ENCODE measurements around the gene ARL2. TPM values are rescaled to one million over a fixed set of nuclear protein-coding genes. Genes with fewer than 3 reads are reported as not detected.

ARL2 gene
- total RNA-seq, 1 experiment from 2014 or later, result 203 TPM

DNA sequence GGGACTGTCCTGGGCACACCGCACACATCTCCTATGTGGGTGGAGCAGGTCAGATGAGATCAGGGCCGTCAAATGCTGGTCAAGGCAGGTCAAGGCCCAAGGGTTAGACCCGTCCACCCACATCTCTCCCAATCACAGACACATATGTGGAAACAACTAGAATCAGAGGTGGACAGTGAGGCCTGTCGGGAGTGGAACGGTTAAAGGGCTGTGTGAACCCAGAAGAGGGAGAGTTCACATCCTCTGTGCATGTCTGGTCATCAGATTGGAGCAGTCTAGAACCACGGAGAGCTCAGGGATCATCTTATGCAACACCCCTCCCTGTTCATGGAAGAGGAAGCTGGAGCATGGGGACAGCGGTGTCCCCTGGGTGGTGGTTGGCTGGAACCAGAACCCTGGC lies 5.9 kb downstream of the ARL2 start:
- H3K36me3 Mint-ChIP-seq (ENCODE audit: insufficient read depth in 1 of 3, low read depth in 3 of 3), result peaks cover 21 to 64% (median 52%) of the 10 kb centered on the region in 3 experiments
- H3K4ac ChIP-seq (ENCODE audit: low read depth, low read length), result no peak overlapping the region
- no peak overlapping the region for H3K23ac ChIP-seq (ENCODE audit: insufficient read length, low read depth, low read length)
- no peak overlapping the region for H2BK120ac ChIP-seq (ENCODE audit: low read depth, low read length, poor library complexity, severe bottlenecking)
- H2AFZ ChIP-seq (ENCODE audit: low read length), result no peak overlapping the region
- no peak overlapping the region for H2BK15ac ChIP-seq (ENCODE audit: low read depth, low read length)
- H3K4me1 ChIP-seq (ENCODE audit: insufficient read depth, low read length), result no peaks in the 10 kb centered on the region
- H3K4me2 ChIP-seq (ENCODE audit: insufficient read depth, insufficient read length, low read length), result no peak overlapping the region
- H4K8ac ChIP-seq (replicated peaks; ENCODE audit: insufficient read length, low read depth, low read length), result no peak overlapping the region
- no peak overlapping the region for H3K14ac ChIP-seq (ENCODE audit: insufficient read depth, low read length)
- no peak overlapping the region for H2AK5ac ChIP-seq (ENCODE audit: insufficient read length, low read length)
- peaks cover under 1% of the 10 kb centered on the region for H3K23me2 ChIP-seq (ENCODE audit: insufficient read length, low read depth, low read length, poor library complexity, severe bottlenecking)
- no peak overlapping the region for H3K4me3 Mint-ChIP-seq
- H3K56ac ChIP-seq (ENCODE audit: insufficient read length, low read depth, low read length), result no peak overlapping the region
- H3K79me2 ChIP-seq (ENCODE audit: insufficient read depth, low read length), result no peaks in the 10 kb centered on the region
- TF ChIP-seq, protein P1, sequence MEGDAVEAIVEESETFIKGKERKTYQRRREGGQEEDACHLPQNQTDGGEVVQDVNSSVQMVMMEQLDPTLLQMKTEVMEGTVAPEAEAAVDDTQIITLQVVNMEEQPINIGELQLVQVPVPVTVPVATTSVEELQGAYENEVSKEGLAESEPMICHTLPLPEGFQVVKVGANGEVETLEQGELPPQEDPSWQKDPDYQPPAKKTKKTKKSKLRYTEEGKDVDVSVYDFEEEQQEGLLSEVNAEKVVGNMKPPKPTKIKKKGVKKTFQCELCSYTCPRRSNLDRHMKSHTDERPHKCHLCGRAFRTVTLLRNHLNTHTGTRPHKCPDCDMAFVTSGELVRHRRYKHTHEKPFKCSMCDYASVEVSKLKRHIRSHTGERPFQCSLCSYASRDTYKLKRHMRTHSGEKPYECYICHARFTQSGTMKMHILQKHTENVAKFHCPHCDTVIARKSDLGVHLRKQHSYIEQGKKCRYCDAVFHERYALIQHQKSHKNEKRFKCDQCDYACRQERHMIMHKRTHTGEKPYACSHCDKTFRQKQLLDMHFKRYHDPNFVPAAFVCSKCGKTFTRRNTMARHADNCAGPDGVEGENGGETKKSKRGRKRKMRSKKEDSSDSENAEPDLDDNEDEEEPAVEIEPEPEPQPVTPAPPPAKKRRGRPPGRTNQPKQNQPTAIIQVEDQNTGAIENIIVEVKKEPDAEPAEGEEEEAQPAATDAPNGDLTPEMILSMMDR (conservative IDR thresholded peaks at IDR 0.05), result no peak
- no peak overlapping the region for H4K91ac ChIP-seq (ENCODE audit: insufficient read length, low read depth, low read length)
- no peaks in the 10 kb centered on the region for H3K9me3 ChIP-seq (ENCODE audit: control insufficient read depth, low read depth, low read length)
- H3K27me3 ChIP-seq (ENCODE audit: insufficient read depth, low read length), result no peaks in the 10 kb centered on the region
- H4K5ac ChIP-seq (ENCODE audit: insufficient read length, low read depth, low read length), result no peak overlapping the region
- no CpG with 5 or more reads among the region's 7 CpGs for WGBS (ENCODE audit: extremely low coverage, insufficient read length, low lambda C conversion rate)
- DNase-seq, result no peak
- no peak overlapping the region for H3T11ph ChIP-seq (ENCODE audit: low read length)
- H2BK5ac ChIP-seq (ENCODE audit: insufficient read length, low read length), result no peak overlapping the region
- H4K20me1 ChIP-seq (ENCODE audit: control insufficient read depth, insufficient read depth, insufficient read length), result no peaks in the 10 kb centered on the region
- no peaks in the 10 kb centered on the region for H3K9me3 Mint-ChIP-seq
- peaks cover 0 to 4% of the 10 kb centered on the region in 2 experiments; a peak in 2 of 4 replicates for H3K4me1 Mint-ChIP-seq
- no peak overlapping the region for H2BK12ac ChIP-seq (ENCODE audit: insufficient read length, low read depth, low read length)
- H3K27ac Mint-ChIP-seq, result no peak overlapping the region
- H3K79me1 ChIP-seq (ENCODE audit: insufficient read depth, low read depth, low read length, poor library complexity, severe bottlenecking), result peaks cover 2% of the 10 kb centered on the region
- H3K9ac ChIP-seq (ENCODE audit: extremely low read depth, insufficient read length, low read length), result no peak overlapping the region
- H3K27ac ChIP-seq (ENCODE audit: insufficient read length, low read depth, low read length), result no peak overlapping the region
- no peak overlapping the region for H2BK20ac ChIP-seq (ENCODE audit: low read depth, low read length, poor library complexity, severe bottlenecking)
- no peaks in the 10 kb centered on the region for H3K27me3 Mint-ChIP-seq (ENCODE audit: low read depth)
- no peak overlapping the region for H3K18ac ChIP-seq (ENCODE audit: insufficient read length, low read depth, low read length)
